Esophagus muscularis mucosa (tissue), 4 donors: ENCODE measurements around the gene TMED7.

Experiments used
- EP300 ChIP-seq: sonication (generic); formaldehyde crosslinking; IDR thresholded peaks from one replicate; pipeline ENCODE4 v1.6.1; 2017; ENCODE audit warnings: antibody characterized with exemption
- POLR2A ChIP-seq: fragments of 450-650 bp; IDR thresholded peaks from one replicate; pipeline ENCODE4 v1.6.1; 2017; ENCODE audit warnings: antibody characterized with exemption, moderate library complexity, mild to moderate bottlenecking, low read depth
- POLR2AphosphoS5 ChIP-seq, 2 donors: sonication (generic); formaldehyde crosslinking; IDR thresholded peaks; one replicate each; pipeline ENCODE4 v1.6.1; 2017; ENCODE audit warnings: antibody characterized with exemption in 2 of 2
- TF ChIP-seq, protein P1 (sequence below), 3 experiments: fragments of 200-600 bp in 2 of 3; fragments of 450-650 bp in 1 of 3; sonication (generic) in 2 of 3; IDR thresholded peaks; one replicate each; pipeline ENCODE4 v1.5.1; 2017 to 2019; ENCODE audit warnings: antibody characterized with exemption in 3 of 3, mild to moderate bottlenecking in 2 of 3, moderate library complexity in 1 of 3

DNA sequence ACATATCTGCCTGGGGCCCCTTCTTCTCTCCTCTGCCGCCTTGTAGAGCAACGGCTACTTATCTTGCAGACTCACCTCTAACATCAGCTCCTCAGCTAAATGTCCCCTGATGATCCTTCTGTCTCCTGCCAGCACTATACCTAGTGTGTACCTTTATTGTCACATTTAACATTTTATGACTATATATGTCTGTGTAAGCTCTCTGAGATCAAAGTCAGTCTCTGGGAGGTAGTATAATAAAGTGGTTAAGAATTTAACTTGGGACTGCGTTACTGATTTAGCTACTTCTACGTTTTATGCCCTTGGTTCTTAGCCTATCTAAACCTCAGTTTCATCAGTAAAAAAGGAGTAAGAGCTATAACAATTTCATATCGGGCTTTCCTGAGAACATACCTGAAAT lies 2.2 kb downstream of the TMED7 start:
- TF ChIP-seq, protein P1, sequence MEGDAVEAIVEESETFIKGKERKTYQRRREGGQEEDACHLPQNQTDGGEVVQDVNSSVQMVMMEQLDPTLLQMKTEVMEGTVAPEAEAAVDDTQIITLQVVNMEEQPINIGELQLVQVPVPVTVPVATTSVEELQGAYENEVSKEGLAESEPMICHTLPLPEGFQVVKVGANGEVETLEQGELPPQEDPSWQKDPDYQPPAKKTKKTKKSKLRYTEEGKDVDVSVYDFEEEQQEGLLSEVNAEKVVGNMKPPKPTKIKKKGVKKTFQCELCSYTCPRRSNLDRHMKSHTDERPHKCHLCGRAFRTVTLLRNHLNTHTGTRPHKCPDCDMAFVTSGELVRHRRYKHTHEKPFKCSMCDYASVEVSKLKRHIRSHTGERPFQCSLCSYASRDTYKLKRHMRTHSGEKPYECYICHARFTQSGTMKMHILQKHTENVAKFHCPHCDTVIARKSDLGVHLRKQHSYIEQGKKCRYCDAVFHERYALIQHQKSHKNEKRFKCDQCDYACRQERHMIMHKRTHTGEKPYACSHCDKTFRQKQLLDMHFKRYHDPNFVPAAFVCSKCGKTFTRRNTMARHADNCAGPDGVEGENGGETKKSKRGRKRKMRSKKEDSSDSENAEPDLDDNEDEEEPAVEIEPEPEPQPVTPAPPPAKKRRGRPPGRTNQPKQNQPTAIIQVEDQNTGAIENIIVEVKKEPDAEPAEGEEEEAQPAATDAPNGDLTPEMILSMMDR (IDR thresholded peaks at IDR 0.05) = no peak
- TF ChIP-seq POLR2A (no peak), EP300 (no peak), POLR2AphosphoS5 (IDR thresholded peaks at IDR 0.05) (no peak)
